Measurements from ENCODE around the gene LAMB4.

The LAMB4 gene

DNA sequence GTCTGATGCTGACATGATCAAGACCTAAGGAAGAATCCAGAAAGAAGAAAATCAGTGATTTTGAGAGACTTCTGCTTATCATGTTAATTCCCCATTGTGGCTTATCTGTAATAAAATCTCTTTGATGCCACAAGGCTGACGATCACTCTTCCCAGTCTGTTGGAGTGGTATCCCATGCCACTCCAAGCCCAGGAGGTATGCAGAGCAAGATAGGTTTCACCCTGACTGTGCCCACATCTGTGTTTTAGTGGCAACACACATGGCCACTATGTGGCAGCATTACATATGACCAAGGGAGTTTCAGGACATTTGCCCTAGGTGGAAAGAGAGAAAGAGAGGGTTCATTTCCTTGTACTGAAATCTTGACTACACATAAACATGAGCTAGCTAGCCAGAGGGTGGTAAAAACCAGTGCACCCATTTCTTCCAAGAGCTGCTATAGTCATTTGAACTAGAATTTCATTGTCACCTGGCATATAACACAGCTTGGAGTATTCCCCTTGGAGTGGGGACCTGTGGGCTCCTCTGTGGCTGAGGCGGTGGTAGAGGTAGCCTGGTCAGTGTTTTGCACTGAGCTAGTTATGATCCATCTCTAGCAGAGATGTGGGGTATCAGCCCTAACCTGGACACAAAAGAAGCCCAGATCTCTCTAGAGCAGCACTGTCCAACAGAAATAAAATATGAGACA is 20.8 kb downstream of the LAMB4 start:
- in situ Hi-C loops (cut with MboI; ENCODE audit: low sequenced_read_pairs): no loop called here

DNA sequence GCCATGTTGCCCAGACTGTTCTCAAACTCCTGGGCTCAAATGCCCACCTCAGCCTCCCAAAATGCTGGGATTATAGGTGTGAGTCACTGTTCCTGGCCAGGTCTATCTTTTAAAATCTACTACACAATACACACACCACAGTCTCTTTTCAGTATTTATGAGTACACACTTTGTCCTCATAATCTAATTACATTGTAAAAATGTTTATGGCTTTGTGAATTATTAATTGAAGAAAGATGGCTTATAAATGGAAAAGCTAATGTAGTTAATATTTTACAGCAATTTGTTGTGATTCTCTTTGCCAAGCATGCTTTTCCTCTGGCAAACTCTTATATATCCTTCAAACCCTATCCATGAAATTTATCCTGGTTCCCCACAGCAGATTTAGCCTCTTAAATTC is 22.0 kb downstream of the LAMB4 start:
- in situ Hi-C loops (cut with MboI; ENCODE audit: low sequenced_read_pairs): no loop called here

DNA sequence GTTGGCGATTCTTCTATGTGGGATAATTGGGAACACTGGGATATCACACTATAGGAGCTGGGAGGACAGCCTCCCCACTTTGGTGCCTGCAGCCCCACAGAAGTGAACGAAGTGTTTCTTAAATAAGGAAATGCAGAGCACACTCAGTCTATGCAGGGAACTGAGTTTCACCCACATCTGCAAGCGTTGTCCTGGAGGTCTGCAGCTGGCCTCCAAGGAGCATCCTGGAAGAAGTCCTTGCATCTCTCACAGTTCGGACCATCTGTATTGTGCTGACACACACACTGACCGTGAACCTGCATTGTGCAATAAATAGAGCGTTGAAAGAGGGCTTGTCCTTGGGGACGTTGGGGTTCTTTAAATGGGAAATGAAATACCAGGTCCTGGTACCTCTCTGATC is 25.8 kb downstream of the LAMB4 start:
- in situ Hi-C loops (cut with MboI; ENCODE audit: low sequenced_read_pairs): no loop called here

DNA sequence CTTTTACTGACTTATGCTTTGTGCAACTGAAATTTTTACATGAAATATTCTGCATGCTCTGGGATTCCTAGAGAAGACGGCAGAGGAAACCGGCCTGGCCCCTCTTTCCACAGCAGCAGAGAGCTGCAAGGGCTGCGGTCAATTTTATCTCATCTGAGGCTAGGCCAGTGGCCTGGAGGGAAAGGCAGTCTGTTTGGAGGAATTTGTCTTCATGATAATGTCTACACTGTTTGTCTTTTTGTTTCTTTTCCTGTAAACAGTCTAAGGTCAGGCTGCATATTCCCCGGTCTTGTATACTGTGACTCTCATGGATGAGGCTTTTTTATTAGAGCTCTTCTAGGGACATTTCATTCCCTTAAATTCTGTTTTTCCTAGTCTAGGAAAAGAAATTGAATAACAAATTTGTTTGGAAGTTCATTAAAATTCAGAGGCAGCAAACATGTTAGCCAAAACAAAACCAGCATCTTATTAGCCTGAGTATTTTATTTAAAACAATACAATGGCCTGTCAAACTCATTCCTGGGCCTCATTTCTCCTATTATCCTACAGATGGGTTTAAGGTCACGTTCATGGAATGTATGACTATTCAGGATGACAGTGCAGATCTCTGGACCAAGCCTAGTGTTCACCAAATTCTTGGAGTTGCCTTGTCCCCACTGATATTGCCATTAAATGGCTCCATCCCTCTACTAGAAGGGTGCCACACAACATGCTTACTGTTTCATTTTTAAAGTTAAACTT is 26.4 kb downstream of the LAMB4 start:
- in situ Hi-C loops (cut with MboI; ENCODE audit: low sequenced_read_pairs): no loop called here

- in situ Hi-C loops (cut with MboI; ENCODE audit: low sequenced_read_pairs): no loop called here
Observed at GRCh38 chr7:108102671-108103312, 27.4 kb downstream of the LAMB4 start.

- in situ Hi-C loops (cut with MboI; ENCODE audit: low sequenced_read_pairs): no loop called here
Observed at GRCh38 chr7:108101759-108102158, 28.4 kb downstream of the LAMB4 start.

GRCh38 chr7:108099713-108100112 is 30.4 kb downstream of the LAMB4 start:
- in situ Hi-C loops (cut with MboI; ENCODE audit: low sequenced_read_pairs): no loop called here

DNA sequence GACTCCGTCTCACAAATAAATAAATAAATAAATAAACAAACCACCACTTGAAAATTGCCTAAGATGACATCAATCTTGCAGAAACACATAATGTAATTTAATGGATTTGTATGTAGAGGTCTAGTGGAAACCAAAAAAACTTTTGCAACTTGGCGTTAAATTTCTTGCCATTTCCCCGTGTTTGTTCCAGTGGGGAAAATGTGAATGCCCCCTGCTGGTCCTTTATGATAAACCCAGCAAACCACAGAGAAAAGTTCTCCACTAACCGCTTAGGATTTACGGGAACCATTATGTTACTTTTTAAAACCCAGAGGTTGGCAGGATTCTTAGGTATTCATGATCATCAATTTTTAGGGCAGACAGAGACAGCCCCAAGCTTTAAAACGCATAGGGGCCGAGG is 32.5 kb downstream of the LAMB4 start:
- in situ Hi-C loops (cut with MboI; ENCODE audit: low sequenced_read_pairs): no loop called here

- in situ Hi-C loops (cut with MboI; ENCODE audit: low sequenced_read_pairs): no loop called here
Observed at GRCh38 chr7:108096996-108097395, 33.2 kb downstream of the LAMB4 start.

DNA sequence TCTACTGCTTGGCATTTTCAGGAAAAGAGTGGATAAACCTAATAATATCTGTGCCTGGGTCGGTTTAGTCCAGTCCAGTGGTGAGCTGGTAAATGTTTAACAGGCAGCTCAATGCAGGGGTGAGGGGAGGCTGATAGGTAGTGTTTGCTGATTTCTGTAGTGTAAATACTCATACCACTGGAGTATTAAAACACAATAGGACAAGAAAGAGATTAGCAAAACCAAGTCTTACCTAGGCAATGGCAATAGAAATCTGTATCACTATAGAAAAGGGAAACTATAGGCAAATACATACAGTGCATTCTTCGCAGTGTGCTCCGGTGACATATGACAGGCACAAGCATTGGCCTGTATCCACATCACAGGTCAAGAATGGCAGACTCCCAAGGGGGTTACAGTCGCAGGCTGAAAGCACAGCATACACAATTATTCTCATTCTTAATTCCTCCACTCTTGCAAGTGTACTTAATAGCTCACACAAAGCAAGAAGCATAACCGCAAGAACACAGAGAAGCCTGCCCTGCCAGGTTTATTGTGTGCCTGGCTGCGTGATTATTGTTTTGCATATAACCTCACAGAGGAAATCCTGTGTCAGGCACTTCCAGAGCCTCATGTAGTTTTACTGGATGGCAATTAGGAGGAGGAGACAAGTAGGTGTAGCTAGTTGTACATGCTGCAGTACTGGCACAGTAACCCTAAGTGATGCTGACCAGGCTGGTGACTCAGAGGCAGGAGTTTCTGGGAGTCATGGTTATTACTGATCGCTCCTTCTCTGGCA is 35.0 kb downstream of the LAMB4 start:
- in situ Hi-C loops (cut with MboI; ENCODE audit: low sequenced_read_pairs): no loop called here

- in situ Hi-C loops (cut with MboI; ENCODE audit: low sequenced_read_pairs): no loop called here
Observed at GRCh38 chr7:108094346-108094745, 35.8 kb downstream of the LAMB4 start.

GRCh38 chr7:108093851-108094331 is 36.3 kb downstream of the LAMB4 start:
- in situ Hi-C loops (cut with MboI; ENCODE audit: low sequenced_read_pairs): no loop called here

DNA sequence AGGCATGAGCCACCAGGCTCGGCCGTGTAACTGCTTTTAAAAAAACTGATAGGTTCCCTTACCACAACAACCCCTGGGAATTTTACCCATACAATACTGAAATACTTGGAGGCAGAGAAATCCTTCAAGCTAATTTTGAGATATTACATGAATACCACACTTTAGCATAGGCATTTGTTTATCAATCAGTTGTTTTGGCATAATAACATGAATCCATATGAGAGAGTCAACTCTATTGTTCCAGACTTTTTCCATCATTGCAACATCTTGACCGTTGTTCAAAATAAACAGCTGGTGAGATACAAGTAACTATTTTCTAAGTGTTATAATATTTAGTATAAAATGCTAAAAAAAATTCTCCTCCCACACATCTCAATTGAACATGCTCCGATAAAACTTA is 36.8 kb downstream of the LAMB4 start:
- in situ Hi-C loops (cut with MboI; ENCODE audit: low sequenced_read_pairs): no loop called here

DNA sequence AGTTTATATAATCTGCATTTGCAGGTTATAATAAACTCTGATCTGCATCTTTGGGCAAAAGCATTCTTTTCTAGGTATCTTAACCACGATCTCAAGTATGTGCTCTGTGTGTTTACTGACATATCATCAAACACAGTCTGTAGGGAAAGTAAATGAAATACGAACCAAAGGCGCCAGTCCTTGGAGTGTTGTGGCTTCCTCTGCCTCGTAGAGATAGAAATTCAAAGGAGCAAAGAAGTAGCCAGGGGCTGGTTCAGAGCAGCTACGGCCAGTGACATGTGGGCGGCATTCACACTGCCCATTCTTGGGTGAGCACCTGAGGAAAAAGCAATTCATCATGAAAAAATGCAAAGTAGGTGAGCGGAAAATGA is 38.7 kb downstream of the LAMB4 start:
- in situ Hi-C loops (cut with MboI; ENCODE audit: low sequenced_read_pairs): no loop called here

GRCh38 chr7:108090791-108091460 is 39.2 kb downstream of the LAMB4 start:
- in situ Hi-C loops (cut with MboI; ENCODE audit: low sequenced_read_pairs): no loop called here

DNA sequence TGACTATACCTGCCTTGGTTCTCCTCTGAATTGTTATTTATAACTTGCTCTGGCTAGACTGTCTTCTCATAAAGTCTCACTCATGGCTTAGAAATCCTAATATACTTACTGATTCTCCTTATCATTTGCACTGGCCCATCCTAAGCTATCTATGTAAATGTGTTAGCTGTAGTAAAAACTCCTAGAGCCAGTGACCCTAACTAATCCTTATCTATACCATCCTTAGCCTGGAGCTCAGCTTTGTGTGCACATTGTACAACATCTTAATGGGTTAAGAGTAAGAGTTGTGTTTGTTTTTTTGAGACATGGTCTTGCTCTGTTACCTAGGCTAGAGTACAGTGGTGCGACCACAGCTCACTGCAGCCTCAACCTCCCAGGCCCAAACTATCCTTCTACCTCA is 40.8 kb downstream of the LAMB4 start:
- in situ Hi-C loops (cut with MboI; ENCODE audit: low sequenced_read_pairs): no loop called here

DNA sequence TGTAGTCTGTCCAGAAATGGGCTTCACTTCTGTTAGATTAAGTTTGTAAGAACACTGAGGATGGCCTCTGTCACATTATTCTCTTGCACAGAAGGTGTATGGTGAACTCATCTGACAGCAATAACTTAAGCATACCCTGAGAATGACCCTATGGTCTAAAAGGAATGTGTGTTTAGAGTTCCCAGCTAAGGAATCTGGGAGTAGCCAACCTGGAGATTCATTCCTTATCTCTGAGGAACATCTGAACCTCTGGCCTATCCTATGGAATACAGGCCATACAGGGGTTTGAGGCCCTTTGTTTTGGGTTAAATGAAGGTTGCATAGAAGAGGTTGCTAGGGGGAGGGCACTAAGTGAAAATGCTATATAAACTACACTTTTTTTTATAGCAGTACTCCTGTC is 41.4 kb downstream of the LAMB4 start:
- in situ Hi-C loops (cut with MboI; ENCODE audit: low sequenced_read_pairs): no loop called here

DNA sequence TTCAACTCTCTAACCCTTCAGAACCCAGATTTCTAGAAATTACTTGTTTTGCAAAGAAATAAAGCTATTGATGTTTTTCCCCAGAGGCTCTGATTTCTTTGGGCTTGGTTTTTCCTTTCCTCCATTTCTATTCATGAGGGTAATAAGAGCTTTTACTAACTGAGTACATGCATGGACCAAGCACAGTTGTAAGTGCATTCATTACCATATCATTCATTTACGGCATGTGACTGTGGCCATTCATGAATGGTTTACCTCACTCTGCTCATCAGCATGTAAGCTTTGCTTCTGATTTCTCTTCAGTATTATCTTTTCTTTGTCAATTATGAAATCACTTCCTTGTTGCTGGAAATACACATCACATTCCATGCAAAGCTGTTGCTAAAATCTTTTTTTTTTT is 42.4 kb downstream of the LAMB4 start:
- in situ Hi-C loops (cut with MboI; ENCODE audit: low sequenced_read_pairs): no loop called here

- in situ Hi-C loops (cut with MboI; ENCODE audit: low sequenced_read_pairs): no loop called here
Observed at GRCh38 chr7:108086962-108087361, 43.2 kb downstream of the LAMB4 start.

DNA sequence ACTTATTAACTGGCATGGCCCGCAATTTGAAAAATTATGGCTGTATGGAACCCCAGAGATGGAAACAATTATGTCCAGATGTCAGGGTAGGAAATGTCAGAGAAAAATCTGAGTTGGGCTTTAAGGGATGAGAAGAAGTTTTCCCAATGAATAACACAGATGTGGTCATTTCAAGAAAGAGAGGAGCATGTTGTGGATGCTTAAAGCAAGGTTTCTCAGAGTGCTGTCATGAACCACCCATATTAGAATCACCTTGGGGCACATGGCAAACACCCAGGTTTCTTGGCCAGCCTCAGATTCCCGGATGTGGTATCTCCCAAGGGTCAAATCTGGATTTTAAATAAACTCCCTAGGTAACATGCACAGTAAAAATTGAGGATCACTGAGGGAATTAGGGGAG is 43.6 kb downstream of the LAMB4 start:
- in situ Hi-C loops (cut with MboI; ENCODE audit: low sequenced_read_pairs): no loop called here

GRCh38 chr7:108083980-108084379 is 46.2 kb downstream of the LAMB4 start:
- in situ Hi-C loops (cut with MboI; ENCODE audit: low sequenced_read_pairs): no loop called here
